ENCODE results near the gene WDR82. TPM values are rescaled to one million over a fixed set of nuclear protein-coding genes. Genes with fewer than 3 reads are reported as not detected.

WDR82 gene
- total RNA-seq, 6 donors from 2014 or later, result 23.0 to 63.6 (median 46.8) TPM

- H3K36me3 ChIP-seq, result peaks cover 0 to 39% (median 19%) of the 10 kb centered on the region in 4 donors
- H3K9me3 ChIP-seq, result no peaks in the 10 kb centered on the region
- DNase-seq, result peak in 1 of 2 donors; percentile 74
- no peak for TF ChIP-seq CTCF (IDR thresholded peaks at IDR 0.05)
- no peak for TF ChIP-seq POLR2AphosphoS5 (IDR thresholded peaks at IDR 0.05)
- TF ChIP-seq EP300 (IDR thresholded peaks at IDR 0.05), result no peak
- no peak for TF ChIP-seq POLR2A (IDR thresholded peaks at IDR 0.05)
- no peaks in the 10 kb centered on the region for H3K27me3 ChIP-seq
- ATAC-seq (ENCODE audit: low FRiP score in 2 of 2), result no peak
- peaks cover 11 to 23% (median 15%) of the 10 kb centered on the region in 4 donors for H3K4me1 ChIP-seq
- 90 to 94% methylated on average over 16 of the region's 23 CpGs for WGBS, 2 donors
- H3K4me3 ChIP-seq, result no peak overlapping the region
- H3K27ac ChIP-seq, result no peak overlapping the region
These were observed 12.4 kb upstream of the WDR82 start for GRCh38 chr3:52290596-52291507.

- Histone ChIP-seq H3K27me3 (no peaks in the 10 kb centered on the region), H3K4me1 (peaks cover 11 to 23% (median 15%) of the 10 kb centered on the region in 4 donors), H3K9me3 (no peaks in the 10 kb centered on the region), H3K27ac (no peak overlapping the region), H3K36me3 (peaks cover 0 to 39% (median 19%) of the 10 kb centered on the region in 4 donors), H3K4me3 (no peak overlapping the region)
- 84 to 85% methylated on average over 9 to 15 of the region's 15 CpGs for WGBS, 2 donors
- DNase-seq, result peak in 1 of 2 donors; percentile 82
- no peak for ATAC-seq (ENCODE audit: low FRiP score in 2 of 2)
- TF ChIP-seq CTCF (IDR thresholded peaks at IDR 0.05), result no peak
- no peak for TF ChIP-seq POLR2A (IDR thresholded peaks at IDR 0.05)
- no peak for TF ChIP-seq POLR2AphosphoS5 (IDR thresholded peaks at IDR 0.05)
- no peak for TF ChIP-seq EP300 (IDR thresholded peaks at IDR 0.05)
These were observed 11.5 kb upstream of the WDR82 start for GRCh38 chr3:52289747-52290595.

GRCh38 chr3:52289338-52289746 is 10.9 kb upstream of the WDR82 start:
- DNase-seq (no peak), ATAC-seq (ENCODE audit: low FRiP score in 2 of 2) (no peak)
- Histone ChIP-seq H3K36me3 (peaks cover 0 to 36% (median 19%) of the 10 kb centered on the region in 4 donors), H3K27ac (no peak overlapping the region), H3K4me1 (peaks cover 11 to 23% (median 15%) of the 10 kb centered on the region in 4 donors), H3K4me3 (no peak overlapping the region), H3K9me3 (no peaks in the 10 kb centered on the region), H3K27me3 (no peaks in the 10 kb centered on the region)
- TF ChIP-seq EP300 (IDR thresholded peaks at IDR 0.05) (no peak), CTCF (IDR thresholded peaks at IDR 0.05) (no peak), POLR2A (IDR thresholded peaks at IDR 0.05) (no peak)
- 83 to 92% methylated on average over 1 of the region's 1 CpG for WGBS, 2 donors

- H3K9me3 ChIP-seq, result no peaks in the 10 kb centered on the region
- peaks cover 11 to 23% (median 15%) of the 10 kb centered on the region in 4 donors for H3K4me1 ChIP-seq
- no peak for DNase-seq
- H3K4me3 ChIP-seq, result peak overlapping the region in 3 of 4 donors; percentile 58 to 83 (median 79)
- peak overlapping the region in 3 of 4 donors; percentile 98 to 100 (median 99) for H3K27ac ChIP-seq
- peaks cover 0 to 29% (median 19%) of the 10 kb centered on the region in 4 donors for H3K36me3 ChIP-seq
- TF ChIP-seq POLR2AphosphoS5 (IDR thresholded peaks at IDR 0.05) (no peak), CTCF (IDR thresholded peaks at IDR 0.05) (no peak), EP300 (IDR thresholded peaks at IDR 0.05) (no peak), POLR2A (IDR thresholded peaks at IDR 0.05) (no peak)
- H3K27me3 ChIP-seq, result no peaks in the 10 kb centered on the region
- 91 to 96% methylated on average over 6 of the region's 6 CpGs for WGBS, 2 donors
- no peak for ATAC-seq (ENCODE audit: low FRiP score in 2 of 2)
These were observed 10.2 kb upstream of the WDR82 start for GRCh38 chr3:52288674-52289073.

Measured in upper lobe of left lung (tissue), 6 donors.